Activated naive CD8-positive, alpha-beta T cell treated with anti-CD3 and anti-CD28 coated beads, Interleukin-2, amount 10 ng/mL, durations not matched to agents 7 days and 5 days (primary cell): ENCODE results near the gene CMTR2. TPM values are rescaled to one million over a fixed set of nuclear protein-coding genes. Genes with fewer than 3 reads are reported as not detected.
A peak's percentile ranks its signal among the peaks of the same experiment; 100 is the strongest.
"Not testable (repeated sequence)": the region's sequence is repeated elsewhere in the genome, so short reads cannot be mapped to it uniquely, and the experiment has no call there.

Experiments
- ATAC-seq: fragments of 150-1000 bp; cut with Tn5 transposase; one replicate; pipeline ENCODE4 v1.10.0; 2021; ENCODE audit warnings: low read depth, moderate library complexity
- POLR2A ChIA-PET: fragments of 350-600 bp; sonication (Branson Sonifier 250); formaldehyde crosslinking; loops from one replicate; lab custom pipeline; 2021; ENCODE audit warnings: antibody characterized with exemption; lab: Charles Lee
- DNase-seq: peaks from one replicate; pipeline ENCODE4 v3.0.0; 2021
- H3K27ac Mint-ChIP-seq: one replicate; pipeline ENCODE4 v1.8.0; 2022; ENCODE audit warnings: mild to moderate bottlenecking, mixed read lengths
- H3K27me3 Mint-ChIP-seq: one replicate; pipeline ENCODE4 v1.8.0; 2022; ENCODE audit warnings: mild to moderate bottlenecking, moderate library complexity, mixed read lengths
- H3K36me3 Mint-ChIP-seq: one replicate; pipeline ENCODE4 v1.8.0; 2021; ENCODE audit warnings: mild to moderate bottlenecking, mixed read lengths
- H3K4me1 Mint-ChIP-seq: one replicate; pipeline ENCODE4 v1.8.0; 2021; ENCODE audit warnings: mixed read lengths
- H3K4me3 Mint-ChIP-seq: one replicate; pipeline ENCODE4 v1.8.0; 2022; ENCODE audit warnings: mild to moderate bottlenecking, moderate library complexity, mixed read lengths
- H3K9me3 Mint-ChIP-seq: one replicate; pipeline ENCODE4 v1.8.0; 2021; ENCODE audit warnings: mixed read lengths
- total RNA-seq, 2 experiments: library from RNA; stranded (reverse); gene quantifications; one replicate each; pipeline ENCODE4 v1.2.3, GENCODE V29; 2021

The CMTR2 gene
- total RNA-seq, 2 experiments from 2014 or later = 23.7 to 24.3 TPM

DNA sequence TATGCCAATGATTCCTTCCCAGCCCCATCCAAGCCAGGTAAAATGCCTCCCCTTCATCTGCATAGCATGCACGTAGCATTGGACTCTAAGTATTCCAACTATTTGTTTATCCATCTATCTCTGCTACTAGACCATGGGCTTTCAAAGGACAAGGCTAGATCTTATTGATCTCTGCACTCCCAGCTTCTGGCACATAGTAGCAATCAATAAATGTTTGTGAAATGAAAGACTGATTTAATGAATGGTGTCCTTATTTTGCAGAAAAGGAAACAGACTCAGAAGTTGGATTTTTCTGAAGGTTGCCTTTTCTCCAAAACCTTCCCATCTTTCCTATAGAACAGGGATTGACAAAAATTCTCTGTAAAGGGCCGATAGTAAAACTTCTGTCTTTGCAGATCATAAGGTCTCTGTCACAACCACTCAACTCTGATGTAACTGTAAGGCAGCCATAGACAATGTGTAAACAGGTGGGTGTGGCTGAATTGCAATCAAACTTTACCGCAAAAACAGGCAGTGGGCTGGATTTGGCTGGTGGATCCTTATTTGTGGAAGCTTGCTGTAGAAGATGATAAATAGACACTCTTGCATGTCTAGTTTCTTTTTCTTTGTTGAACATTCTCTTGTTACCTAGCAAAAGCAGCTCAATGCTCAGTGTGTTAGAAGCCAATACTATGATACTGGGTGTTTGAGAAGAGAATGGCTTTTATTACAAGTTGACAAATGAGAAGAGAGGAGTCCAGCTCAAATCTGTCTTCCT lies 7.6 kb upstream of the CMTR2 start:
- DNase-seq = no peak
- Mint-ChIP-seq H3K27ac (no peak overlapping the region), H3K4me1 (no peaks in the 10 kb centered on the region), H3K27me3 (peaks cover 14% of the 10 kb centered on the region), H3K4me3 (no peak overlapping the region), H3K36me3 (no peaks in the 10 kb centered on the region), H3K9me3 (peaks cover 3% of the 10 kb centered on the region)
- POLR2A ChIA-PET = no interaction called here
- ATAC-seq = no peak

DNA sequence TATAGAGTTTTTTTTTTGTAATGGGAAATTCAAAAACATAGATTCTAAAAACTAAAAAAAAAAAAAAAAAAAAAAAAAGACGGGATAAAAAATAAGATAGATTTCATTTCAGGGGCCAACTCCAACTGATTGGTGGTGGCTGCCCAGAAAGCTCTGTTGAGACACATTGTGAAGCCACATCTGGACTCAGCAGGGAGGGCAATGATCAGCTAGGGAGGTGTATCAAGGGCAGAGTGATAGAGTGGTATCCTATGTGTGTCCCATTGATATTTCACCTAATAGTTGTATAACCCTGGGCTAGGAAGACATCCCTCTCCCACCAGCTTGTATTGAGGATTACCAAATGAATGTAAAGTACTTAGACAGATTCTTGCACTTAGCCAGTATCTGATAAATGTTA lies 6.7 kb upstream of the CMTR2 start:
- POLR2A ChIA-PET = no interaction called here
- Mint-ChIP-seq H3K27me3 (peaks cover 14% of the 10 kb centered on the region), H3K9me3 (peaks cover 3% of the 10 kb centered on the region), H3K4me3 (no peak overlapping the region), H3K27ac (no peak overlapping the region), H3K36me3 (no peaks in the 10 kb centered on the region), H3K4me1 (no peaks in the 10 kb centered on the region)
- ATAC-seq (no peak), DNase-seq (no peak)

- no peak overlapping the region for H3K27ac Mint-ChIP-seq
- peaks cover 2% of the 10 kb centered on the region for H3K4me1 Mint-ChIP-seq
- no peak overlapping the region for H3K4me3 Mint-ChIP-seq
- ATAC-seq (no peak), DNase-seq (no peak)
- H3K9me3 Mint-ChIP-seq = peaks cover 2% of the 10 kb centered on the region
- no peaks in the 10 kb centered on the region for H3K36me3 Mint-ChIP-seq
- H3K27me3 Mint-ChIP-seq = peaks cover 9% of the 10 kb centered on the region
- POLR2A ChIA-PET = no interaction called here
Observed at GRCh38 chr16:71293919-71294318, 4.7 kb upstream of the CMTR2 start.

- ATAC-seq, POLR2A ChIA-PET, H3K27me3 Mint-ChIP-seq, DNase-seq, H3K36me3 Mint-ChIP-seq, H3K4me3 Mint-ChIP-seq, H3K9me3 Mint-ChIP-seq, H3K27ac Mint-ChIP-seq: not testable (repeated sequence)
- peaks cover 14% of the 10 kb centered on the region for H3K4me1 Mint-ChIP-seq
Observed at GRCh38 chr16:71292095-71292494, 2.9 kb upstream of the CMTR2 start.

DNA sequence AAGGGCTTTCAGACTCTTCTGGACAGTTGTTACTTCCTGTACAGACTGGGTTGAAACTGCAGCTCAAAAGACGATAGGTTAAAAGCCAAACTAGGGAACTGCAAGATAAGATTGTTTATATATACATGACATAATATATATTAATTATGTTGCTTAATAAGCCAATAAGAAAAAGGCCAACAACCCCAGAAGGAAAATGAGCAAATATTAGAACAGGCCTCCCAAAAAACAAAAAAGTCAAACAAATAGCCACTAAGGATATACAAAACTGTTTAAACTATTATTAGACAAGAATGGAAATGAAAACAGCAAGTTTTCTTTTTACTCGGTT lies 495 bp upstream of the CMTR2 start:
- DNase-seq (no peak), ATAC-seq (no peak)
- Mint-ChIP-seq H3K36me3 (peaks cover 28% of the 10 kb centered on the region), H3K4me3 (peak overlapping the region; percentile 83), H3K4me1 (peaks cover 14% of the 10 kb centered on the region), H3K9me3 (no peaks in the 10 kb centered on the region), H3K27ac (peak overlapping the region; percentile 95), H3K27me3 (peaks cover 9% of the 10 kb centered on the region)
- POLR2A ChIA-PET = no interaction called here

- Mint-ChIP-seq H3K27me3 (peaks cover 9% of the 10 kb centered on the region), H3K9me3 (no peaks in the 10 kb centered on the region), H3K36me3 (peaks cover 38% of the 10 kb centered on the region), H3K4me3 (peak overlapping the region; percentile 83), H3K4me1 (peaks cover 14% of the 10 kb centered on the region), H3K27ac (peak overlapping the region; percentile 95)
- ATAC-seq (no peak), DNase-seq (no peak)
- POLR2A ChIA-PET = interaction anchor here (0.6 kb wide), 1 partner anchor 197 kb away, joined by 3 read pairs; no protein-coding TSS in a partner anchor
Observed at GRCh38 chr16:71288570-71288889, 672 bp downstream of the CMTR2 start.

DNA sequence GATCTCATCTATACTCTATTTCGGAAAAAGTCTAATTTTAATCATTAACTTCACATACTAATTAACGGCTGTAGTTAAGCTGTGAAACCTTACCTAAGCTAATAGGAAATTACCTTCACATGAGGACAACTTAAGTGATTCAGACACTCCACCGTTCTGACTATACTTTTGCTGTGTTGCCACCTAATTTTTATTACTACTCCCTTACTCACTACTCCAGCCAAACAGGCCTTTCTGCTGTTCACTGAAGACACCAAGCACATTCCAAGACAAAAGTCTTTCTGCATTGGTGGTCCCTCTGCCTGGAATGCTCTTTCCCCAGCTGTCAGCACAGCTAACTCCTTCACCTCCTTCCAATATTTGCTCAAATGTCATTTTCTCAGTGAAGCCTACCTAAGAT lies 1.3 kb downstream of the CMTR2 start:
- POLR2A ChIA-PET = interaction anchor here (0.6 kb wide), 1 partner anchor 198 kb away, joined by 3 read pairs; no protein-coding TSS in a partner anchor
- DNase-seq (no peak), ATAC-seq (no peak)
- H3K4me1 Mint-ChIP-seq = peaks cover 14% of the 10 kb centered on the region
- H3K36me3 Mint-ChIP-seq = peaks cover 45% of the 10 kb centered on the region
- H3K4me3 Mint-ChIP-seq = peak overlapping the region; percentile 83
- peaks cover 9% of the 10 kb centered on the region for H3K27me3 Mint-ChIP-seq
- H3K9me3 Mint-ChIP-seq = no peaks in the 10 kb centered on the region
- peak overlapping the region; percentile 95 for H3K27ac Mint-ChIP-seq

GRCh38 chr16:71287454-71287853 lies 1.7 kb downstream of the CMTR2 start:
- peaks cover 48% of the 10 kb centered on the region for H3K36me3 Mint-ChIP-seq
- peaks cover 14% of the 10 kb centered on the region for H3K4me1 Mint-ChIP-seq
- no peak overlapping the region for H3K4me3 Mint-ChIP-seq
- DNase-seq (no peak), ATAC-seq (no peak)
- H3K27me3 Mint-ChIP-seq = peaks cover 8% of the 10 kb centered on the region
- H3K27ac Mint-ChIP-seq = no peak overlapping the region
- POLR2A ChIA-PET = no interaction called here
- H3K9me3 Mint-ChIP-seq = no peaks in the 10 kb centered on the region

GRCh38 chr16:71283612-71284011 lies 5.6 kb downstream of the CMTR2 start:
- H3K9me3 Mint-ChIP-seq = no peaks in the 10 kb centered on the region
- peaks cover 11% of the 10 kb centered on the region for H3K4me1 Mint-ChIP-seq
- peaks cover 54% of the 10 kb centered on the region for H3K36me3 Mint-ChIP-seq
- no peak overlapping the region for H3K4me3 Mint-ChIP-seq
- ATAC-seq = no peak
- POLR2A ChIA-PET = no interaction called here
- H3K27me3 Mint-ChIP-seq = no peaks in the 10 kb centered on the region
- no peak overlapping the region for H3K27ac Mint-ChIP-seq
- no peak for DNase-seq

- ATAC-seq (no peak), DNase-seq (no peak)
- H3K4me3 Mint-ChIP-seq = no peak overlapping the region
- POLR2A ChIA-PET = no interaction called here
- no peaks in the 10 kb centered on the region for H3K27me3 Mint-ChIP-seq
- H3K9me3 Mint-ChIP-seq = no peaks in the 10 kb centered on the region
- peaks cover 50% of the 10 kb centered on the region for H3K36me3 Mint-ChIP-seq
- H3K27ac Mint-ChIP-seq = no peak overlapping the region
- peaks cover 4% of the 10 kb centered on the region for H3K4me1 Mint-ChIP-seq
Observed at GRCh38 chr16:71282943-71283342, 6.3 kb downstream of the CMTR2 start.

GRCh38 chr16:71276589-71277334 lies 12.4 kb downstream of the CMTR2 start:
- H3K9me3 Mint-ChIP-seq = peaks cover 1% of the 10 kb centered on the region
- ATAC-seq = no peak
- no peak for DNase-seq
- peaks cover 3% of the 10 kb centered on the region for H3K36me3 Mint-ChIP-seq
- H3K4me3 Mint-ChIP-seq = no peak overlapping the region
- no peaks in the 10 kb centered on the region for H3K4me1 Mint-ChIP-seq
- H3K27me3 Mint-ChIP-seq = no peaks in the 10 kb centered on the region
- H3K27ac Mint-ChIP-seq = no peak overlapping the region
- POLR2A ChIA-PET = no interaction called here

DNA sequence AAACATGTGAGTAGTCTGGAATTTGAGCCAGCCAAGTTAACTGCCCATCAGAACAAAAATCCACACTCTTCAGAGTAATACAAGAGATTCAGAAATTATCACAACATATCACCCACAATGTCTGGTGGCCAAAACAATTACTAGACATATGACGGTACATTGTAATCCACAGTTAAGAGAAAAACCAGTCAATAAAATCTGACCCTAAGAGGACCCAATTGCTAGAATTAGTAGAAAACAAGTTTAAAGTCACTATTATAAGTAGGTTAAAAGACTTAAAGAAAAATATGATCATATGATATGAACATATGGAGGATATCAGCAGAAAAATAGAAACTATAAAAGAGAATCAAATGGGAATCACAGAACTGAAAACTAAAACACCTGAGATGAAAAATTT lies 15.8 kb downstream of the CMTR2 start:
- DNase-seq (no peak), ATAC-seq (no peak)
- Mint-ChIP-seq H3K36me3 (no peaks in the 10 kb centered on the region), H3K27ac (no peak overlapping the region), H3K9me3 (peaks cover 1% of the 10 kb centered on the region), H3K27me3 (peaks cover 16% of the 10 kb centered on the region), H3K4me3 (no peak overlapping the region), H3K4me1 (no peaks in the 10 kb centered on the region)
- POLR2A ChIA-PET = no interaction called here

GRCh38 chr16:71264299-71264698 lies 24.9 kb downstream of the CMTR2 start:
- no peaks in the 10 kb centered on the region for H3K9me3 Mint-ChIP-seq
- ATAC-seq (no peak), DNase-seq (no peak)
- POLR2A ChIA-PET = no interaction called here
- no peak overlapping the region for H3K27ac Mint-ChIP-seq
- H3K4me3 Mint-ChIP-seq = no peak overlapping the region
- H3K27me3 Mint-ChIP-seq = peaks cover 21% of the 10 kb centered on the region
- H3K4me1 Mint-ChIP-seq = no peaks in the 10 kb centered on the region
- no peaks in the 10 kb centered on the region for H3K36me3 Mint-ChIP-seq

- POLR2A ChIA-PET = no interaction called here
- no peaks in the 10 kb centered on the region for H3K36me3 Mint-ChIP-seq
Observed at GRCh38 chr16:71263582-71263981, 25.6 kb downstream of the CMTR2 start.

More at GRCh38 chr16:71263582-71263981, 25.6 kb downstream of the CMTR2 start:
- DNase-seq (no peak), ATAC-seq (no peak)
- Mint-ChIP-seq H3K27me3 (peaks cover 22% of the 10 kb centered on the region), H3K27ac (no peak overlapping the region), H3K9me3 (no peaks in the 10 kb centered on the region), H3K4me1 (no peaks in the 10 kb centered on the region), H3K4me3 (no peak overlapping the region)
